ENCODE results near the gene FAM13C.
"Not testable (repeated sequence)": the region's sequence is repeated elsewhere in the genome, so short reads cannot be mapped to it uniquely, and the experiment has no call there.

Gene FAM13C

DNA sequence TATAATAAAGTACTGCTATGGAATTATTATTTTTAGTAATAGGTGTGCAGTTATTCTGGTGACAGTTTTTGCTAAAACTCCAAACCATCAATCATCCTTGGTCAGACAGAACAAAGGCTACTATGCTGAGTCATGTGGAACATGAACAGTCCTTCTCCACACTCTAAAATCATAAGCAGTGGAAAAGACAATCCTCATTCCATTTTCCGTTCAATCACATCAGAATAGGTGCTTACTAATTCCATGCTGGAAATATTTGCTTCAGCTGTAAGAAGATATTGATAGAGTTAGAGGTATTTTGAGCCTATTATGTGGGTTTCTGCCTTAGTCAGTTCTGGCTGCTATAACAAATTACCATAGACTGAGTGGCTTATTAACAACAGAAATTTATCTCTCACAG is 82.9 kb downstream of the FAM13C start:
- DNase-seq (ENCODE audit: low read depth, low spot score) = no peak

DNA sequence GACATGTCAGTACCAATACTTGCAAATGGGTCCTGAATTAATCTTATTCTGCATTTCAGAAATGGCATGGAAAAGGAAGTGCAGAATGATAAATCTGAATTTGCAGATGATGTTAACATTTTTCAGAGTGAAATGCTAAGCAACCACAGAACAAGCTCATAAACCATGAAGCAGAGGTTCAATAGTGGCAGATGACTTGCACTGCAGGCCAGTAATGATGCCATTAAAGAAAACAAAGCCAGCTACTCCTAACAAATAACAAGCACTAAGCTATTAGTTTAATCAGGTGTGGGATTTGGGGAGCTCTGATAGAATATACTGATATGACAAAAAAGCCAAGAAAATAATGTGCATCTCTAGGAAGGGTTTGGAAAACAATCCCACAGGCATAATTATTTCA is 85.4 kb downstream of the FAM13C start:
- DNase-seq (ENCODE audit: low read depth, low spot score) = no peak

DNA sequence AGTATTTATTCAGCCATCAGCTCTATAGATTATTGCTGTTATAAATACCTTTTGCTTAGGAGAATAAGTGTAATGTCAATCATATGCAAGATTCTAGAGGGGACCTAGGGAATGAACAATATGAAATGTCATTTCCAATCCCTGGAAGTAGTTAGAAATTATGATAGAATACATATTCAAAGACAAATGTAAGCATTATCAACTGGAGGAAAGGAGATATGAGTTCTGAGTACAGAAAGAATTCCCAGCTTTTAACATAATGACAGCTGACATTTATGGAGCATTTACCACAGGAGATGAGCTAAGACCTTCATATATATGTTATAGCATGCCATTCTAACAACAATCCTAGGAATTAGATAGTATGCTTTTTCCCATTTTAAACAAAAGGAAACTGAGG is 86.2 kb downstream of the FAM13C start:
- no peak for DNase-seq (ENCODE audit: low read depth, low spot score)

DNA sequence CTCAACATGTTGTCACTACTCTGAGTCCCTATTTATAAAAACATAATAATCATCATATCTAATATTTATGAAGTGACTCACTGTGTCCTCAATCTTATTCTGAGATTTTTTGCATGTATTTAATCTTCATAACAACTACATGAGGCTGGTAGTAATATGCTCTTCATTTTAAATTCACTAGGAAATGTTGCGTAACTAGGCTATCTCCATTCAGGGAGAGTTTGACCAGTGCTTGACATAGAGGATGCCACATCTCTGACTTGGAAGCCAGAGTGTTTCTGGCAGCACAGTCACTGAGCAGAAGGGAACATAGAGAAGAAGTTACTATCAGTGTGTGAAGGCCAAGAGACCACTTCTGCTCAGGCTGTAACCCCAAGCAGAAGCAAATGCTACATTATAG is 88.9 kb downstream of the FAM13C start:
- DNase-seq (ENCODE audit: low read depth, low spot score) = no peak

DNA sequence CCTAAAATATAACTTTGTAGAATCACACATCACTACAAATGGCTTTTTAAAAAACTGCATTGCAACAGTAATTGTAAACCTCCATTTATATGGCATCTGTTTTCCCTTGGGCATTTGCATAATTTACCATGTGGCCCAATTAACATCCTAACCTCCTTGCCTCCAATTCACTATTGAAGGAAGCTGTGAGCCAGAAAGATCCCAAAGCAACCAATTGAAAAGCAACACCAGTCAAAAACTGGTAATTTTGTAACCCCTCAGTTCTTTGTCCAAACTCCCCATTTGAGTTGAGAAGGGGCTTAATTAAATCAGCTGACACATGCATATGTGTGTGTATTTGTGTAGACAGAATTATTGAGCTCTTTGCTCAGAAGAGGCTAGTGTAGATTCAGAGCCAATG is 90.3 kb downstream of the FAM13C start:
- no peak for DNase-seq (ENCODE audit: low read depth, low spot score)

DNA sequence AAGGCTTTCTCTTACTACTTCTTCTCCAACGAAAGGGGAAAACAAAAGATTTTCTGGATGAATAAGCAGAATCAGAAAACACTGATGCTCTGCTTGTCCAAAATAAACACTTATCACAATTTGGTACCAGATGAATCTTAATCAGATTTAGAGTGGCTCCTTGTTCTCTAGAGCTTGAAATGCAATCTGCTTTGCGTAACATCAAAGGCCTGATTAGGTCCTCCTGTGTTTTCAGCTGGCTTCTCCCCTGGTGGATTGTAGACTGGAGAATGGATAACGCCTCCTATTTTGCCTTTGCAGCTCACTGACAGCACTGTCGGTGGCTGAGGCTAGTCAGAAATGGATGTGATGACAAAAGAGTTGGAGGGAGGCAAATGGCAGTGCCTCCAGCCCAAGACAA is 91.2 kb downstream of the FAM13C start:
- no peak for DNase-seq (ENCODE audit: low read depth, low spot score)

DNA sequence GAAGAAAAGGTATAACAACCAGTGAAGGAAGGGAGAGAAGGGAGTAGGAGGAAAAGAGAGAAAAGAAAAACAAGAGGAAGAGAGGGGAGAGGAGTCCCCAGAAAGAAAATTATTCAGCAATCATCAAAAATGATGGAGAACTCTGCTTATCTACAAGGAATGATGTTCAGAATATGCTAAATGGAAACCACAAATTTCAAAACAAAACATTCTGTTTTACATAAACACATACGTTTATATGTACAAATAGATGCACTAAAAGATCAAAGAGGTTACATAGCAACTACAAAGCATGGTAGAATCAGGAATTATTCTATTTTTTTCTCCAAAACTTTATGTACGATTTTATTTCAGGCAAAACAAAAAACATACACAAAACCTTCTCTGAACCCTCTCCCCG is 91.9 kb downstream of the FAM13C start:
- no peak for DNase-seq (ENCODE audit: low read depth, low spot score)

DNA sequence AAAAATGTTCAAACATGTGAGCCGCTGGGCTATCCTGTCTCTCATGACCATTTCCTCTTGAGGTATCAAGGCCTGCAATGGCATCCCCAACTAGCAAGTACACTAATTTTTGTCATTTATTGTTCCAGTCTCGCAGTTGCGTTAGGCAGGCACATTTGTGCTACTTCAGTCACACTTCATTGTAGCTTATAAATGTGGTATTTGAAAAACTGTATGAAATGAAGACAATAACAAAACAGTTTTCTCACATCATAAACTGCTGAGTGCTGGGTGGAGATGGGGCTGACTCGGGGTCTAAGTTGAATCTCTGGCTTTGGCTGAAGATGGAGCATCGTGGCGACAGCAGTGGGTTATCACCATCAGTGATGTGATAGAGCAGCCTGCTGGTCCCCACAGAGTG is 92.7 kb downstream of the FAM13C start:
- no peak for DNase-seq (ENCODE audit: low read depth, low spot score)

DNA sequence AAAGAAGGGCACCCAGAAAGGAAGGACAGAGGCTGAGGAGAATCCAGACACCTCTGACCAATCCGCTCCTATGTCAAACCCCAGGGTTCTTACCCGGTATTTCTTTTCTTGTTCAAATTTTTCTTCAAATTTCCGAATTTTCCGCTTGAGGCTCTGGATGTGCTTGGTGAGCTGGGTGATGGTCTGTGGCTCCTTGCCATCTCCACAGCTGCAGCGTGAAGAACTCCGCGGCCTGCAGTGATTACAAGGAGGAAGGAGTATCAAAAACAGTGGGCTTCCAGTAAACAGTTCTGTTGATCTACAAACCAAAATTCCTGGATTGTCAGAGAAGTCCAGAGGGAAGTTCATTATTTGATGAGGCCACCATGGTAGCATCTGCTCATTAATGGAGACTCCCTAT is 93.9 kb downstream of the FAM13C start:
- no peak for DNase-seq (ENCODE audit: low read depth, low spot score)

DNA sequence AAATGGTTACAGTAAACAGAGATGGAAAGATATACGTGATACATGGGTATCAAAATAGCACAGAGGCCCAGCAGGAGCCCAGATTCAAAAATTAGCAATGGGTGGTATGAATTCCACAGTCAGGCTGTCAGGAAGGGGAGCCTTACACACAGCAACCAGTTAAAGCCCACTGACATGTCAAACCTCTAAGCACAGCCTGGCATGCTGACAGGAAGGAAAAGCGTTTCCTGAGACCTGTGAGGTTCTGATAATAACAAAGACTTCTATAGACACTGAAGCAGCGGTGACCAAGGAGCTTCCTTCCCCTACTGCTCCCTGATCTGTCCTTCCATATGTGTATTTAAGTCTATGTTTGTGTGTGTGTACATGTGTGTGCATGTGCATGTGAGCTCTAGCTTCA is 96.0 kb downstream of the FAM13C start:
- DNase-seq (ENCODE audit: low read depth, low spot score) = no peak

DNA sequence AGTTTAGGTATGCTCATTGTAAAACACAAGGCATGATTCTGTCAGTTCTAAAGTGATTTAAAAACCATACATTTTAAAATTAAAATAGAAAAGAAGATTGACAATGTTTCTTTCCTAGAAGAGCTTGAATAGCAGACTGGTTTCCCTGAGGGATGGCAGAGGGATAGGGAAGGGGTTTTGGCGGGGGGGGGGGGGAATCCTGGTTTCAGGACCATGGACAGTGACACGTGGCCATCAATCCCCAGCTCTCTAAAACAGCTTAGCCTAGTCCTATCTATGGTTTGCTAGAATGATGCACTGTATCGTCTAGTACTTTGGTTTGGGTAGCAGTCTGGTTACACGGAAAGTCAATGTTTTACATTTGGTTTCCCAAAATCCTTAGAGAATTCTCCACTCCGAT is 97.2 kb downstream of the FAM13C start:
- no peak for DNase-seq (ENCODE audit: low read depth, low spot score)

DNA sequence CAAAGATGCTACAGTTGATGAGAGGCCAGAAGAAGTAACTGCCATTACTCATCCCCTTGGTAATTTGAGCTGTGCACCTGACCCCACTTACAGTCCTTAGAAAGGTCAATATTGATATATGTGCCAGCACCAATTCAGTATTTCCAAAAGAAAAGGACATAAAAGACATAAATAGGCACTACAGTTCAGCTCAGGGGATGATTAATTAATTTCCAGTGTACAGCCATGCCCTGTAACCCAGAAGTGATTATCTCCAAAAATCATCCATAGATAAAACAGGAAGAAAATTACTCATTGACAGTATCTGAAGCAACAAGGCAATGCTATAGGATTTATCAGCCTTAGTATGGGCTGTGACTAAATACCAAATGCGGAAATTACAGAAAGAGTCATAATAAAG is 103.5 kb downstream of the FAM13C start:
- DNase-seq (ENCODE audit: low read depth, low spot score) = no peak

DNA sequence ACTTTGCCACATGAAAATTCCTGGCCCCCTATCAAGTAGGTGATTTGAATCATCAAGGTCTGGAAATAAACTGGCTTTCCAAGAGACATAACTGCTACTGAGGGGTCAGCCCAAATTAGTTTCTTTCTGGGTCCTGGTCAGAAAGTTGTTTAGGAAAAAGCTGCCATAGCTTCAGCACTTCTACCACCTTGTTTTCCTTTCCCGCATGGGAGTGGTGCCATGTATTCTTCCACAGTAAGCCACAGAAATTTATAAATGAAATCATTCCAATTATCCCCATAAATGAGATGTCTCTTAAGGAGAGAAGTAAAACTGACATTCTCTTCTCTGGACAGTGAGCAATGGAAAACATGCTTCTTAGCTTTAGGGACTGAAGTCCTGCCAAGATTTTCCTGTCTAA is 105.1 kb downstream of the FAM13C start:
- no peak for DNase-seq (ENCODE audit: low read depth, low spot score)

DNA sequence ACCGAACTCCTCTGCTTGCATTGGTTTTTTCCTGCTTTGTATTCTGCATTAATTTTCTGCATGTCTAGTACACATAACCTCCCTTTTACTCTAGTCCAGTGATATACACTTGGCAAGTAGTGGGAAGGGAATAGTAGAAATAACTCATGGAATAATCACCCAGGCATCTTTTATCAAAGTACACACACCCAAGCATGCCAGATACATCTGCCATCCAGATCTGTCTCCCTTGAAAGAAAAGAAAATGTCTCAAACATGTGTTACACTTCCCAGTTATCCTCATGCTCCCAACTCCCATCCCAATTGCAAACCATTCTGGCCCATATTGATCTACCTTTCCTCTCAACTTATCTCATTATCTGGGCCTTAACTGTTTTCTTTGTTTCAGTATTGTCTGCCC is 106.9 kb downstream of the FAM13C start:
- DNase-seq (ENCODE audit: low read depth, low spot score) = no peak

DNA sequence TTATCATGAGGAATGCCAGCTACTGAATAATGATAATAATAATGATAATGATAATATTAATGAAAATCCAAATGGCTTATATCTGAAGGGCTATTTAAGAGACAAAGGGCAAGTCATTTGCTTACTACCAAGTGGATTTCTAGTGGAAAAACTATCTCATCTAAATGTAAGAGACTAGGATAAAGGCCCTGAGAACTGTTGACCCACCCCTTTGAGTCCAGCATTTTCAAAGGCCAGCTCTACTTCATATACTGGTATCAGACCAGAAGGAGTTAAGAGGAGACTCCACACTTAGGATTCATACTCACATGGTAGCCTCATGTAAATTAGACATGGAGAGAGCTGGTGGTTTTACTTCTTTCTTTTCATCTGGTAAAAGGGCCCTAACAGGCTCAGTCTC is 109.9 kb downstream of the FAM13C start:
- DNase-seq (ENCODE audit: low read depth, low spot score) = no peak

DNA sequence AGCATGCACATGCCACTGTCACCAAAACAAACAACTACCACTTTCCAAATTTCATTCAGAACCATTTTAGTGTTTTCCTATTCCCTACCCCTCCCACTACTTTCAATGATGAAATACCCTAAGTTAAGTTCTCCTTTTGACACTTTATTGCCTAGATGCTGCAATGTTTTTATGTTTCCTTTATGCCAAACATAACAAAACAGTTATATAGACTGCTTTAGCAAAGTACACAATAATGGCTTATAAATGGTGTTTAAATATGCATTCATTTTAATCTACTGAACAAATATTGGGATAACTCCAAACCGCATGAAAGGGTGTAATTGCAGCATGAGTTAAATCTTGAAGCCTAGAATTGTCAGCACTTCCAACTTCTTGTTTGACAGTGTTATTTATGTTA is 116.7 kb downstream of the FAM13C start:
- no peak for DNase-seq (ENCODE audit: low read depth, low spot score)

DNA sequence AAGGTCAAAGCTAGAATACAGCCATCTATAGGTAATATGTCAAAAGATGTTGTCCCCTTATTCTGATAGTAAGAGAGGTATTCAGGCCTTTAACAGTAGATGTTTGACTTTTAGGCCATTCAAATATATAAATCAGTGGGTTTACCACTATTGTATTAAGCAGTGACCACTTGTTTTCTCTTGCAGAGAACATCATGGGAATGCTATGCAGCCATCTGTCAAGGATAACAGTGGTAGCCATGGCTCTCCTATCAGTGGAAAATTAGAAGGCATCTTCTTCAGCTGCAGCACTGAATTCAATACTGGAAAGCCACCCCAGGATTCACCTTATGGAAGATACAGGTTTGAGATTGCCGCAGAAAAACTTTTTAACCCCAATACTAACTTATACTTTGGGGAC is 117.5 kb downstream of the FAM13C start:
- no peak for DNase-seq (ENCODE audit: low read depth, low spot score)

DNA sequence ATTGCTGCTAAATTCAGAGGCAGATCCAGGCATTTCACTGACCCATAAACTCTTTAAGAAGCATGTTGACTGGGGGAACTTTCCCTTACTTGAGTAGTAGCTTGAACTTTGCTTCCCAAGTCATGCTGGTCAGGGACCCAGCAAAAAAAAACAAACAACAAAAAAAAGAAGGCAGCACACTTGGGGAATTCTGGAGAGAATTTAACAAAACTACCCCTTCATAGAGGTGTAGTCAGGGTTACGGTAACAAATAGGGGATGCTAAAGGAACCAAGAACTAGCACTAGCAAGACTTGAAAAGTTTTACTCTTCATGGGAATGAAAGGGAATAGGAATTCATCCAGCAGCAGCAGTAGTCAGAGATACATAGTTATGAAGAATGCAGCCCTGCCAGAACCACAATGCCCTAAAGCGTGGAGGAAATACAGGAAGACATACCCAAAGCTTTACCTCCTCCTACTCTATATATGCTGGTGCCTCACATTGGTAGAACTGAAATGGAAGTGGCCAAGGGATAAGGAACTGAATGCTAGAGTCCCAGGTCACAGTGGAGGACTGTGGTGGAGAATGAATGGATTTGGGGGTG is 118.6 kb downstream of the FAM13C start:
- DNase-seq (ENCODE audit: low read depth, low spot score) = no peak

DNA sequence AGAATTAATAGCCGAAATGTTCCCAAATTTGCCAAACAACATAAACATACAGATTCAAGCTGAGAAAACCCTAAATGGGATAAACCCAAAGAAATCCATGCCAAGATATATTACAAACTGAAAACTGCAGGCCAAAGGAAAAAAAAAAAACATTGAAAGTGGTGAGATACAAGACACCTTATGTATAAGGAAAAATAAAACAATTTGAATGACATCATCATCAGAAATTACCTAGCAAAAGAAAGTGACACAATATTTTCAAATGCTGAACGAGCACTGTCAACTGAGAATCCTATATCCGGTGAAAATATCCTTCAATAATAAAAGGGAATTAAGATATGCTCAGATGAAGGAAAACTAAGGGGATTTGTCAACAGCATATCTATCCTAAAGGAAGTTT is 119.4 kb downstream of the FAM13C start:
- DNase-seq (ENCODE audit: low read depth, low spot score) = no peak

DNA sequence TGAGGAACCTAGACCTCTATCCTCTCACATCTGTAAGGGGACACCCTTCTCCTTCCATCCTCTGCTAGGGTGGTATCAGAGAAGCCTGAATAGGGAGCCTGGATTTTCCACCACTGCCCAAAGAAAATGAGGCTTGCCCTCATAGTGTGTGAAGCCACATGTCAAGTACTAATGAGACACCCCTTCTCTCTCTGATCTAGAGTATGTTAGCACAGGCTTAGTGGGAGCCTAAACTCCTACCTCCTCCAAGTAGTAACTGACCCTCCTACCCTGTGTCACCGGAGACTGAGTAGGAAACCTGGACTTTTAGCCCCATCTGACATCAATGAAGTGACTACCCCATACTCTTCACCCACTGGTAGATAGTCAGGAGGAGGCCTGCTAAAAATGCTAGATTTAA is 120.3 kb downstream of the FAM13C start:
- no peak for DNase-seq (ENCODE audit: low read depth, low spot score)

DNA sequence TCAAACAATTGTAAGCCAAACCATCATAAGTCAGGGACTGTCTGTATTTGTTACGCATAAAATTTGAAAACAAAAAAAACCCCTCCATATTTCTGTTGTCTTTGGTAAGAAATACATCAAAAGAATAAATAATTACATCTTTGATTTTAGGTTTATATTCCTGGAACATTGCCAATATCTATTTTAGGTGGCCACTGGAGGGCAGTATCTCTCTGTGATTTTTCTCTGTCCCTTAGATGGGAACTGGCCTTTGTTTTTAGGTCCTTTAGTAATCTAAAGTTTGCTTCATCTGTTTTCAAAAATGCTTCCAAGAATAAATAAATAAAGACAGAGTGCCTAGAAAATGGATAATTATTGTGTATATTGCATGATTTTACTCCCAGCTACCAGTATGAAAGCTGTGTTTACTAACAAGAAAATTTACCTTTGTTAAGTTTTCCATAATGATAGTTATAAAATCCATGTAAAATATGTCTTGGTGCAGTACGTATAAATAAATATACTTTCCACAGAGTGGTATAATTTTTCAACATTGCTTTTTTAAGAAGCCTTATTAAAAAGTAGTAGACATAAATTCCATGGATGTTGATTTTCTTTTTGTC is 121.7 kb downstream of the FAM13C start:
- DNase-seq (ENCODE audit: low read depth, low spot score) = no peak

DNA sequence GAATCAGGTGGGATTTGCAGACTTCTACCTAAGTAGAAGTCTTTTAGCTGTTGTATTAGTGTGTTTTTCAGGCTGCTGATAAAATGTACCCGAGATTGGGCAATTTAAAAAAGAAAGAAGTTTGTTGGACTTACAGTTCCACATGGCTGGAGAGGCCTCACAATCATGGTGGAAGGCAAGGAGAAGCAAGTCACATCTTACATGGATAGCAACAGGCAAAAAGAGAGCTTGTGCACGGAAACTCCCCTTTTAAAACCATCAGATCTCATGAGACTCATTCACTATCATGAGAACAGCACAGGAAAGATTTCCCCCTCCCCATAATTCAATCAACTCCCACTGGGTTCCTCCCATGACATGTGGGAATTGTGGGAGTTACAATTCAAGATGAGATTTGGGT is 123.2 kb downstream of the FAM13C start:
- not testable (repeated sequence) for DNase-seq (ENCODE audit: low read depth, low spot score)

DNA sequence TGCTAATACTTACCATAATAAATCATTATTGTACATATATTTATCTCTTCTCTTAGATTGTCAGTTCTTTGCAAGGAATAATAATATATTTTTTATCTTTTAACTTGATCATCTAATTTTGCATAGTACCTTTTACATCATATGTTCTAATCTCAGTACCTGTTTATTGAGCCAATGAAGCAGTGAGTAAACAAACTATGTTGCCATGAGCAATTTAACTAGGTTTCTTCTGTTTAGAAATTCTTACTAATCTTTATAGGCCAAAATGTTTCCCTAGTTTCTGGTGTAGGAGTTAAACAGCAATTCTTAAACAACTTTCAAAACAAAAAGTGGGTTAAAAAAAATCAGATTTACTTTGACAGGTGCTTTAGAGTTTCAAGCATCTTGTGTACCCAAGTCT is 124.6 kb downstream of the FAM13C start:
- DNase-seq (ENCODE audit: low read depth, low spot score) = no peak

DNA sequence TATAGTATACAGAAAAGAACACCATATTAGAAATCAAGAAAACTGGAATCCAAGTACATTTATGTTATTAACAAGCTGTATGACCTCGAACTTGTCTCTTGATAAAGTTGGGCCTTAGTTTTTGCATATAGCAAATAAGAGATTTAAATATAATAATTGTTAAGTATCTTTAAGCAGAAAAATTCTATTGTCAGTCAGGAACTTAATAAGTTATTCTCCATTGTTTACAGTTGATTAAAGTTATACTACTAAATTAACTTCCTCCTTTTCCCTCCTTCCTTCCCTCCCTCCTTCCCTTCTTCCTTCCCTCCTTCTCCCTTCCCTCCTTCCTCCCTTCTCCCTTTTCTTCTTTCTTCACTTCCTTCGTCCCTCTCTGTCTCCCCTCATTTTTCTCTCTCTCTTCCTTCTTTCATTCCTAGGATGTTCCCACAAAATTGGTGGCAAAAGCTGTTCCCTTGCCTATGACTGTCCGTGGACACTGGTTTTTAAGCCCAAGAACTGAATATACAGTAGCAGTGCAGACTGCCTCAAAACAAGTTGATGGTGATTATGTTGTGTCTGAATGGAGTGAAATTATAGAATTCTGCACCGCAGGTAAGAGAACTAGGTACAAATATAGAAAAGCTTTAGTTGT is 126.2 kb downstream of the FAM13C start:
- DNase-seq (ENCODE audit: low read depth, low spot score) = no peak

All from activated CD4-positive, CD25-positive, alpha-beta regulatory T cell treated with anti-CD3 and anti-CD28 coated beads, Interleukin-2, amount 50 U/mL, for 16 hours (primary cell).